ENCODE measurements around the gene KIAA0232. TPM values are rescaled to one million over a fixed set of nuclear protein-coding genes. Genes with fewer than 3 reads are reported as not detected.

Gene KIAA0232
- total and polyA plus RNA-seq, 10 donors, result 3.2 to 50.6 (median 34.5) TPM

- H3K4me3 ChIP-seq, result no peak overlapping the region
- 82 to 91% (median 87%) methylated on average over 6 of the region's 6 CpGs for WGBS, 5 donors
- H3K9me3 ChIP-seq, result no peaks in the 10 kb centered on the region
- peaks cover 0 to 74% (median 36%) of the 10 kb centered on the region in 6 donors for H3K4me1 ChIP-seq
- H3K36me3 ChIP-seq, result no peaks in the 10 kb centered on the region
- H3K27ac ChIP-seq, result peak overlapping the region in 1 of 8 donors; percentile 11
- intact Hi-C loops (cut with DNase I; ENCODE audit: low total_unique reads), result no loop called here
- no peaks in the 10 kb centered on the region for H3K27me3 ChIP-seq (replicated peaks in 1 of 7)
- no peak for DNase-seq
- TF ChIP-seq POLR2AphosphoS5 (IDR thresholded peaks at IDR 0.05), result no peak
- no peak for TF ChIP-seq POLR2A (IDR thresholded peaks at IDR 0.05)
- no peak for TF ChIP-seq CTCF (IDR thresholded peaks at IDR 0.05 in 8 of 11, conservative IDR thresholded peaks at IDR 0.05 in 3 of 11)
These were observed 28.6 kb downstream of the KIAA0232 start for GRCh38 chr4:6811165-6811564.

- intact Hi-C loops (cut with DNase I; ENCODE audit: low total_unique reads), result no loop called here
- Histone ChIP-seq H3K9me3 (no peaks in the 10 kb centered on the region), H3K4me1 (peaks cover 0 to 58% (median 26%) of the 10 kb centered on the region in 6 donors), H3K27ac (peak overlapping the region in 2 of 8 donors; percentile 11 to 44), H3K36me3 (no peaks in the 10 kb centered on the region), H3K27me3 (replicated peaks in 1 of 7) (no peaks in the 10 kb centered on the region), H3K4me3 (no peak overlapping the region)
- DNase-seq, result no peak
- TF ChIP-seq CTCF (IDR thresholded peaks at IDR 0.05 in 8 of 11, conservative IDR thresholded peaks at IDR 0.05 in 3 of 11) (no peak), POLR2A (IDR thresholded peaks at IDR 0.05) (no peak), POLR2AphosphoS5 (IDR thresholded peaks at IDR 0.05) (no peak)
These were observed 30.2 kb downstream of the KIAA0232 start for GRCh38 chr4:6812766-6813165.

- intact Hi-C loops (cut with DNase I; ENCODE audit: low total_unique reads), result no loop called here
- DNase-seq, result no peak
- WGBS, 5 donors, result 93 to 100% (median 97%) methylated on average over 3 of the region's 3 CpGs
- TF ChIP-seq POLR2AphosphoS5 (IDR thresholded peaks at IDR 0.05), result no peak
- no peak for TF ChIP-seq CTCF (IDR thresholded peaks at IDR 0.05 in 8 of 11, conservative IDR thresholded peaks at IDR 0.05 in 3 of 11)
- no peak for TF ChIP-seq POLR2A (IDR thresholded peaks at IDR 0.05)
- no peak overlapping the region for H3K27ac ChIP-seq
- no peaks in the 10 kb centered on the region for H3K27me3 ChIP-seq (replicated peaks in 1 of 7)
- H3K36me3 ChIP-seq, result peaks cover 0 to 7% (median 0%) of the 10 kb centered on the region in 6 donors
- peaks cover 0 to 9% (median 4%) of the 10 kb centered on the region in 8 donors for H3K9me3 ChIP-seq
- no peak overlapping the region for H3K4me3 ChIP-seq
- H3K4me1 ChIP-seq, result peaks cover 0 to 48% (median 18%) of the 10 kb centered on the region in 6 donors
These were observed 31.2 kb downstream of the KIAA0232 start for GRCh38 chr4:6813725-6814124.

- H3K27me3 ChIP-seq (replicated peaks in 1 of 7), result no peaks in the 10 kb centered on the region
- no peak for DNase-seq
- H3K9me3 ChIP-seq, result peaks cover 0 to 22% (median 19%) of the 10 kb centered on the region in 8 donors
- TF ChIP-seq POLR2AphosphoS5 (IDR thresholded peaks at IDR 0.05) (no peak), POLR2A (IDR thresholded peaks at IDR 0.05) (no peak), CTCF (IDR thresholded peaks at IDR 0.05 in 8 of 11, conservative IDR thresholded peaks at IDR 0.05 in 3 of 11) (no peak)
- intact Hi-C loops (cut with DNase I; ENCODE audit: low total_unique reads), result no loop called here
- H3K36me3 ChIP-seq, result peaks cover 0 to 7% (median 0%) of the 10 kb centered on the region in 6 donors
- no peak overlapping the region for H3K27ac ChIP-seq
- 84 to 91% (median 88%) methylated on average over 9 of the region's 9 CpGs for WGBS, 5 donors
- H3K4me3 ChIP-seq, result no peak overlapping the region
- peaks cover 0 to 38% (median 14%) of the 10 kb centered on the region in 6 donors for H3K4me1 ChIP-seq
These were observed 32.7 kb downstream of the KIAA0232 start for GRCh38 chr4:6815029-6815836.
